ENCODE measurements around the gene GATB. TPM values are rescaled to one million over a fixed set of nuclear protein-coding genes. Genes with fewer than 3 reads are reported as not detected.

GATB gene
- total RNA-seq, 2 experiments from 2014 or later, result 13.0 to 16.5 TPM

GRCh38 chr4:151698213-151698612, 62.6 kb downstream of the GATB start:
- H3K27me3 Mint-ChIP-seq, result no peaks in the 10 kb centered on the region
- H3K4me3 Mint-ChIP-seq, result no peak overlapping the region
- DNase-seq, result no peak
- peaks cover 4% of the 10 kb centered on the region for H3K9me3 Mint-ChIP-seq
- H3K36me3 Mint-ChIP-seq (ENCODE audit: low read depth), result peaks cover 15% of the 10 kb centered on the region
- peaks cover 2% of the 10 kb centered on the region for H3K4me1 Mint-ChIP-seq
- ChIA-PET POLR2A (no interaction called here), CTCF (no interaction called here)
- no peak overlapping the region for H3K27ac Mint-ChIP-seq

GRCh38 chr4:151694961-151695720, 65.7 kb downstream of the GATB start:
- Mint-ChIP-seq H3K36me3 (ENCODE audit: low read depth) (peaks cover 7% of the 10 kb centered on the region), H3K4me3 (no peak overlapping the region), H3K4me1 (no peaks in the 10 kb centered on the region), H3K27ac (no peak overlapping the region), H3K9me3 (peaks cover 4% of the 10 kb centered on the region), H3K27me3 (no peaks in the 10 kb centered on the region)
- CTCF ChIA-PET, result interaction anchor here (0.6 to 1.4 kb wide), 4 partner anchors 9 to 882 kb away, joined by 3 to 6 read pairs (median 5); no protein-coding TSS in a partner anchor
- POLR2A ChIA-PET, result no interaction called here
- DNase-seq, result no peak

DNA sequence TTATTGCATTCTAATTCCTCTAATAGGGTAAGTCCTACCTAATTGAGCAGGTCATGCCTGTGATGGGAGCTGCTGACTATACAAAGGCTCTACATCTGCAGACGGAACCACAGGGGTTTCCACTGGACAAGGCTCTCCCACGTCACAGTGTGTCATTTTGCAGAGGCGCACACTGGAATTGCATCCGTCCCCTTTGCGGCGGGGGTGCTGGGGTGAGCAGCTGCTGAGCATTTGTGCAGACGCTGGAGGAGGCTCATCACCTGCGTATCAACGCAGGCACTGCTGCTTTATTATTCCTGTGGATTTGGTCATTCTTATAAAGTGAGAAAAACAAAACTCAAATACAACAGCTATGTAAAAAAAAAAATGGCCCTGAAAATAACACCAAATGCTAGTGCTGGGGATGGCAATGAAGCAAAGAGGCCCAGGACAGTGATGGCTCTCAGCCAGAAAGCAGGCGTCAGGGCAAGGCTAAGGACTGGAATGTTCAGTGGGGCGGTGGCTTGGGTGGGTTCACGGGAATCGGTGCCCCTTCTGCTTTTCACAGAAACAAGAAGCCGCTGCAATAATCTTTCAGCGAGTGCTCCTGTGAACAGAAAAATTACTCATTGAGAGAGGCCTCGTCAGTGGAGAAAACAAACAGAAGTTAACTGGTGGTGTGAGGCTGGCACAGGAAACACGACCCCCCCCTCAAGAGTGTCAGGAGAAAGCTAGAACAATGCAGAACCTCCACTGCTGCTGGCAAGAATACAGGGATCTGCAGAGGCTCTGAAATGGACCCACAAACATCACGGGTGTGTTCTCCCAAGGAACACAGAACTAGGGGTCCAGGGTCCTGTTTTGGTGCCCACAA, 67.8 kb downstream of the GATB start:
- DNase-seq, result no peak
- CTCF ChIA-PET, result interaction anchor here (0.6 kb wide), 1 partner anchor 112 kb away, joined by 5 read pairs; no protein-coding TSS in a partner anchor
- Mint-ChIP-seq H3K27me3 (no peaks in the 10 kb centered on the region), H3K27ac (no peak overlapping the region), H3K36me3 (ENCODE audit: low read depth) (peaks cover 2% of the 10 kb centered on the region), H3K4me1 (no peaks in the 10 kb centered on the region), H3K9me3 (no peaks in the 10 kb centered on the region), H3K4me3 (no peak overlapping the region)
- POLR2A ChIA-PET, result no interaction called here

DNA sequence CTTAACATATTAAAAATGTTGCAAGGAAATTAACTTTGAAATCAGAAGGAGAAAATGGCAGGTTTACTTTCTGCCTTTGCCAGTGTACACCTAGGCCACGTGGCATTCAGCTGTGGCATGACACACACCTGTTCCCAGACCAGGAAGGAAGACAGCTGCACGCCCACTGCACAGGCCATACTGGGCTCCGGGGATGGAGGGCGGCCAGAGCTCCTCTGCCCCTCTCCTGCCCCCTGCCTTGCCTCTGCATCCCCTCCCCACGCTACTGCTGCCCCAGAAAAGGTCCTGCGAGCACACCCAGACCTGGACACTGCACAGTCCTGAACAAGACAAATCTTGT, 68.4 kb downstream of the GATB start:
- Mint-ChIP-seq H3K4me3 (no peak overlapping the region), H3K9me3 (no peaks in the 10 kb centered on the region)
- POLR2A ChIA-PET, result no interaction called here

DNA sequence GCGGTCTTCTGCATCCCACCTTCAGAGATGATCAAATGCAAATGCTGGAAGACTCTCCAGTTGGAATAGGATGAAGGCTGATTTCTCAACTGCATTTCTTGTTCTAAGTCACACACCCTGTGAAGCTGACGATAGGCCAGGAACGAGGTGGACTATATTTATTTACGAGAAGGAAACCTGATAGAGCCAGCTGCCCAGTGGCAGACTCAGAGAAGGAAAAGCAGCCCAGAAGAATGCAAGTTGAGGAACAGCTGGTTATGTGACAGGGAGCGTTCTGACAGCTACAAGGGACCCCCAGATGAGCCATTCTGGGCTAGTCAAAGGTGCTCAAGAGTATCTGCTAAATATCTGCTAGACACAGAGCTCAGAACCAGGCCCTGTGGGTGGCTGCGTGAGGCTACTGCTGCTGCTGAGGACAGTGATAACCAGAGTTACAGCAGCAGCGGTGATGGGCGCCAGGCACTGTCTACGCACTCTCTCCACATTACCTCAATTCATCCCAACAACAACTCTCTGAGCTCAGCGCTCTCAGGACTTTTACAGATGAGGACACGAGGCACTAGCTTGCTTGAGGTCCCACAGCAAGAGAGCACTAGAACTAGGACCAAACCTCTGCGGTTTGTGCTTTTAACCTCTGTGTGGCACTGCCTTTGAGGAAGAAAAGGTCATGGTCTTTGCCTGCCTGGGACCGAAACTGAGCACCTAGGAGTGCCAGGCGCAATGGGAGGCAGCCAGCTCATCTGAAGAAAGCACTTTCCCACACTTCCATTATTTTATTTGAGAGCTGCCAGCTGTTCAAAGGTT, 69.0 kb downstream of the GATB start:
- POLR2A ChIA-PET, result no interaction called here
- CTCF ChIA-PET, result interaction anchor here (0.5 to 1.8 kb wide), 3 partner anchors 11 to 675 kb away, joined by 4 to 5 read pairs (median 4); no protein-coding TSS in a partner anchor
- Mint-ChIP-seq H3K4me3 (no peak overlapping the region), H3K4me1 (no peaks in the 10 kb centered on the region), H3K36me3 (ENCODE audit: low read depth) (no peaks in the 10 kb centered on the region), H3K27me3 (no peaks in the 10 kb centered on the region), H3K9me3 (no peaks in the 10 kb centered on the region), H3K27ac (no peak overlapping the region)
- DNase-seq, result no peak

More for the DNA sequence above, 68.4 kb downstream of the GATB start:
- H3K27me3 Mint-ChIP-seq, result no peaks in the 10 kb centered on the region
- DNase-seq, result no peak
- peaks cover 2% of the 10 kb centered on the region for H3K36me3 Mint-ChIP-seq (ENCODE audit: low read depth)
- H3K4me1 Mint-ChIP-seq, result no peaks in the 10 kb centered on the region
- CTCF ChIA-PET, result interaction anchor here (0.5 to 1.8 kb wide), 2 partner anchors 10 to 676 kb away, joined by 4 to 5 read pairs; no protein-coding TSS in a partner anchor
- H3K27ac Mint-ChIP-seq, result no peak overlapping the region

GRCh38 chr4:151690876-151691275, 69.9 kb downstream of the GATB start:
- no peak for DNase-seq
- ChIA-PET POLR2A (no interaction called here), CTCF (interaction anchor here (1.8 kb wide), 2 partner anchors 12 to 23 kb away, joined by 4 to 5 read pairs; no protein-coding TSS in a partner anchor)
- no peaks in the 10 kb centered on the region for H3K27me3 Mint-ChIP-seq
- no peaks in the 10 kb centered on the region for H3K9me3 Mint-ChIP-seq
- no peaks in the 10 kb centered on the region for H3K4me1 Mint-ChIP-seq
- no peak overlapping the region for H3K27ac Mint-ChIP-seq
- no peaks in the 10 kb centered on the region for H3K36me3 Mint-ChIP-seq (ENCODE audit: low read depth)
- no peak overlapping the region for H3K4me3 Mint-ChIP-seq

GRCh38 chr4:151690164-151690870, 70.5 kb downstream of the GATB start:
- no peaks in the 10 kb centered on the region for H3K4me1 Mint-ChIP-seq
- DNase-seq, result no peak
- ChIA-PET CTCF (interaction anchor here (1.8 kb wide), 1 partner anchor 22 kb away, joined by 4 read pairs; no protein-coding TSS in a partner anchor), POLR2A (no interaction called here)
- H3K27me3 Mint-ChIP-seq, result no peaks in the 10 kb centered on the region
- no peaks in the 10 kb centered on the region for H3K36me3 Mint-ChIP-seq (ENCODE audit: low read depth)
- H3K4me3 Mint-ChIP-seq, result no peak overlapping the region
- H3K27ac Mint-ChIP-seq, result no peak overlapping the region
- H3K9me3 Mint-ChIP-seq, result no peaks in the 10 kb centered on the region

DNA sequence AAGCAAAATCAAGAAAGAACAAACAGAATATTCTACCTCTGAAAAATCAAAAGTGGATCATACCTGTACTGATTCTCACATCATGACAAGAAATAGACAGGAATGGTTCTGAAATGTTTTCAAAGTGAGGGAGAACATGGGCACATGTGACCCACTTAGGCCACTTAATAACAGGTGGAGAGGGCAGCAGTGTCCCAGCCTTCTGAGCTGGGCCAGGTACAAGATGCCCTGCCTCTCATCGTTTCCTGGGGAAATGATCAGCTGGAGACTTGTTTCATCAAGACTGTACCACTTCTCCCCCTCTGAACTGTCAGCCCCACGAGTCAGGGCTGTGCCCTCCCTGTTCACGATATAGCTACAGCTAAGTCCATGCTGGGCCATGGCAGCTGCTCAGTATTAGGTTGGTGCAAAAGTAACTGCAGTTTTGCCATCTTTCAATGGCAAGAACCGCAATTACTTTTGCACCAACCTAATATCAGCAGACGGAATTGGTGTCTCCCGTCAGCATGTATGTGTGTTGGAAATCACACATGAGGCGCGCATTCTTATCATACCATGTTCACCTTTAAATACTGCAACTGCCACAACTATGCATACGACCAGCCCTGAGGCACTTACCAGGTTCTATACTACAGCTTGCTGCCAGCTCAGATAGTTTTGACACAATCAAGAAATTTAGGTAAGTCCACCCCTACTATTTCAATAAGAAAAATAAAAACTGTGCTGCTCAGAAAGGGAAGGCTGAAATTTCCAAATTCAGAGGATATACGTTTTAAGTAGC, 71.4 kb downstream of the GATB start:
- no peak overlapping the region for H3K4me3 Mint-ChIP-seq
- H3K27me3 Mint-ChIP-seq, result no peaks in the 10 kb centered on the region
- POLR2A ChIA-PET, result no interaction called here
- no peak for DNase-seq
- H3K4me1 Mint-ChIP-seq, result no peaks in the 10 kb centered on the region
- no peaks in the 10 kb centered on the region for H3K36me3 Mint-ChIP-seq (ENCODE audit: low read depth)
- no peaks in the 10 kb centered on the region for H3K9me3 Mint-ChIP-seq
- CTCF ChIA-PET, result interaction anchor here (0.6 kb wide), 2 partner anchors 22 to 68 kb away, joined by 3 to 4 read pairs; no protein-coding TSS in a partner anchor
- H3K27ac Mint-ChIP-seq, result no peak overlapping the region

DNA sequence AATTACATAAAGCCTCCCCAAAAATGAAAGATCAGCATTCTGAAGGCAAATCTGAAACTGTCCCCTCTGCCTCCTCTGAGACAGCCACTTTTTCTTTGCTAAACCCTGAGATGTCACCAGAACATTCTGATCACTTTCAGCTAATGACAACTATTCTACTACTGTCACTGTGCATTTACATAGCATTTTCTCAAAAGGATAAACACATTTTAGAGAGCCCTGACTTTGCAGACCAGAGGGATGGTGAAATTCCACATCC, 72.1 kb downstream of the GATB start:
- Mint-ChIP-seq H3K4me1 (no peaks in the 10 kb centered on the region), H3K27ac (no peak overlapping the region), H3K27me3 (no peaks in the 10 kb centered on the region), H3K4me3 (no peak overlapping the region), H3K36me3 (ENCODE audit: low read depth) (no peaks in the 10 kb centered on the region), H3K9me3 (no peaks in the 10 kb centered on the region)
- no peak for DNase-seq
- ChIA-PET CTCF (interaction anchor here (0.6 kb wide), 2 partner anchors 23 to 69 kb away, joined by 3 to 4 read pairs; no protein-coding TSS in a partner anchor), POLR2A (no interaction called here)

GRCh38 chr4:151688003-151688784, 72.6 kb downstream of the GATB start:
- ChIA-PET CTCF (interaction anchor here (0.6 kb wide), 2 partner anchors 23 to 69 kb away, joined by 3 to 4 read pairs; no protein-coding TSS in a partner anchor), POLR2A (no interaction called here)
- H3K27me3 Mint-ChIP-seq, result no peaks in the 10 kb centered on the region
- H3K4me3 Mint-ChIP-seq, result no peak overlapping the region
- DNase-seq, result no peak
- H3K36me3 Mint-ChIP-seq (ENCODE audit: low read depth), result no peaks in the 10 kb centered on the region
- H3K27ac Mint-ChIP-seq, result no peak overlapping the region
- no peaks in the 10 kb centered on the region for H3K9me3 Mint-ChIP-seq
- H3K4me1 Mint-ChIP-seq, result no peaks in the 10 kb centered on the region

DNA sequence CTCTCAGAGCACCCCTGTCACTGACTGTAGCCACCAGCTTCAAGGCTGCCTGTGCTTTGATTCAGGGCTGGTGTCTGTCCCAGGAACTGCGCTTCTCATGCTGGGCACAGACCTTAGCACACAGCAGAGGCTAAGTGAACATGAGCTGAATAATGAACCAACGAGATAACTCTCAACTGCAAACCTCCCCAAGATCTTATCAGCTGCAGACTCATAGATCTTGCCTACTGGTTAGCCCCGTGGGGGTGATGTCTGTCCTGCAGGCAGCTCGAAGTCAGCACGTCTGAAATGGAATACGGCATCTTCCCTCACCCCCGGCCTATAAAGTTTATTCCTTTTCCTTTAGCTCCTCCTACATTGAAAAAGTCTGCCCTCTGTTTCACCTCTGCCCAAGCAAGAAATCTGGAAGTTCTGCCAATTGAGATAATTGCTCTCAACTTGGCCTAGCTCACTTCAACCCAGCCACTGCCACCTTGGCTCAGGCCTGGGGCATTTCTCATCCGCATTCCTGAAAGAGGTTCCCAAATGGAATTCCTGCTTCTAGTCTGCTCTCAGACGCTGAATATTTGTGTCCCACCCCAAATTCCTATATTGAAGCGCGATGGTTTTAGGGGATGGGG, 73.7 kb downstream of the GATB start:
- no peak for DNase-seq
- Mint-ChIP-seq H3K36me3 (ENCODE audit: low read depth) (no peaks in the 10 kb centered on the region), H3K27me3 (no peaks in the 10 kb centered on the region), H3K4me3 (no peak overlapping the region), H3K9me3 (no peaks in the 10 kb centered on the region), H3K4me1 (no peaks in the 10 kb centered on the region), H3K27ac (no peak overlapping the region)
- ChIA-PET POLR2A (no interaction called here), CTCF (interaction anchor here (0.6 to 1.9 kb wide), 4 partner anchors 8 to 346 kb away, joined by 3 to 6 read pairs (median 4); no protein-coding TSS in a partner anchor)

All from activated CD4-positive, alpha-beta T cell treated with anti-CD3 and anti-CD28 coated beads, Interleukin-2, amount 10 ng/mL, durations not matched to agents 7 days and 5 days (primary cell).